Measurements from ENCODE around the gene SAT1.

DNA sequence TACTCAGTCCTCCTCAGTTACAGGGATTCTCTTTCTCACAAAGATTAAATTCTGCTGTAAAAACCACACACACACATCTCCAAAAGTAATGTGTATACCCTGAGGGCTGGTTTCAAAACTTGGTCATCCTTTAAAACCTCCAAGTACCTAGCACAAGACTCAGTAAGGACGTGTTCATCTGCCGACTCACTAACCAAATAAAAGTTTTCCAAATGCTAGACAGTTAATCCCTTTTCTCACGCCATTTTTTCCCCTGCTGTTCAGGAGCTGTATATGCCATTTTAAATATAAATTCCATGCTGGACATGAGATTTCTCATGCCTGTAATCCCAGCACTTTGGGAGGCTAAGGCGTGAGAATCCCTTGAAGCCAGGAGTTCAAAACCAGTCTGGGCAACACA lies 3.9 kb upstream of the SAT1 start:
- TF ChIP-seq, protein P1, sequence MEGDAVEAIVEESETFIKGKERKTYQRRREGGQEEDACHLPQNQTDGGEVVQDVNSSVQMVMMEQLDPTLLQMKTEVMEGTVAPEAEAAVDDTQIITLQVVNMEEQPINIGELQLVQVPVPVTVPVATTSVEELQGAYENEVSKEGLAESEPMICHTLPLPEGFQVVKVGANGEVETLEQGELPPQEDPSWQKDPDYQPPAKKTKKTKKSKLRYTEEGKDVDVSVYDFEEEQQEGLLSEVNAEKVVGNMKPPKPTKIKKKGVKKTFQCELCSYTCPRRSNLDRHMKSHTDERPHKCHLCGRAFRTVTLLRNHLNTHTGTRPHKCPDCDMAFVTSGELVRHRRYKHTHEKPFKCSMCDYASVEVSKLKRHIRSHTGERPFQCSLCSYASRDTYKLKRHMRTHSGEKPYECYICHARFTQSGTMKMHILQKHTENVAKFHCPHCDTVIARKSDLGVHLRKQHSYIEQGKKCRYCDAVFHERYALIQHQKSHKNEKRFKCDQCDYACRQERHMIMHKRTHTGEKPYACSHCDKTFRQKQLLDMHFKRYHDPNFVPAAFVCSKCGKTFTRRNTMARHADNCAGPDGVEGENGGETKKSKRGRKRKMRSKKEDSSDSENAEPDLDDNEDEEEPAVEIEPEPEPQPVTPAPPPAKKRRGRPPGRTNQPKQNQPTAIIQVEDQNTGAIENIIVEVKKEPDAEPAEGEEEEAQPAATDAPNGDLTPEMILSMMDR (conservative IDR thresholded peaks at IDR 0.05), result no peak
- TF ChIP-seq ZFX (IDR thresholded peaks at IDR 0.05), result no peak
